DMS114 treated with DMSO at 0.1 percent for 48 hours (cell line): ENCODE measurements around the gene RELN.

Experiments
- DNase-seq: peaks from one replicate; lab custom pipeline; 2025; ENCODE audit not compliant: unreplicated experiment; lab: John Stamatoyannopoulos, UW

The RELN gene

DNA sequence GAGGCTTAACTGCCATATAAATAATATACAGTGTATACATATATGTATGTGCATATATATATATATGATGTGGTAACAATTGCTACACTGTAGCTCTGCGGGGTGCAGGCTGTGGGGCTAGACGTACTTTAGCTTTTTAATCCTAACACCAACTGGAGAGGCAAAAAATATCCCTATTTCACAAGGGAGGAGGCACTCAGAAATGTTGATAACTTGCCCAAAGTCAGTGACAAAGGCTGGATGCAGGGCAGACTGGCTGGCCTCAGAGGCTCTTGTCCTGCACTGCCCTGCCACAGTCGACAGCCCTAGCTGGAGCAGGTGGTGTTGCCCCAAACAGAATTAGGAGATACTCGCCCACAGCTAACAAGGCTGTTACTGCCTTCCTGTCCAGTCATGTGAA, 1.5 kb upstream of the RELN start:
- DNase-seq: no peak

DNA sequence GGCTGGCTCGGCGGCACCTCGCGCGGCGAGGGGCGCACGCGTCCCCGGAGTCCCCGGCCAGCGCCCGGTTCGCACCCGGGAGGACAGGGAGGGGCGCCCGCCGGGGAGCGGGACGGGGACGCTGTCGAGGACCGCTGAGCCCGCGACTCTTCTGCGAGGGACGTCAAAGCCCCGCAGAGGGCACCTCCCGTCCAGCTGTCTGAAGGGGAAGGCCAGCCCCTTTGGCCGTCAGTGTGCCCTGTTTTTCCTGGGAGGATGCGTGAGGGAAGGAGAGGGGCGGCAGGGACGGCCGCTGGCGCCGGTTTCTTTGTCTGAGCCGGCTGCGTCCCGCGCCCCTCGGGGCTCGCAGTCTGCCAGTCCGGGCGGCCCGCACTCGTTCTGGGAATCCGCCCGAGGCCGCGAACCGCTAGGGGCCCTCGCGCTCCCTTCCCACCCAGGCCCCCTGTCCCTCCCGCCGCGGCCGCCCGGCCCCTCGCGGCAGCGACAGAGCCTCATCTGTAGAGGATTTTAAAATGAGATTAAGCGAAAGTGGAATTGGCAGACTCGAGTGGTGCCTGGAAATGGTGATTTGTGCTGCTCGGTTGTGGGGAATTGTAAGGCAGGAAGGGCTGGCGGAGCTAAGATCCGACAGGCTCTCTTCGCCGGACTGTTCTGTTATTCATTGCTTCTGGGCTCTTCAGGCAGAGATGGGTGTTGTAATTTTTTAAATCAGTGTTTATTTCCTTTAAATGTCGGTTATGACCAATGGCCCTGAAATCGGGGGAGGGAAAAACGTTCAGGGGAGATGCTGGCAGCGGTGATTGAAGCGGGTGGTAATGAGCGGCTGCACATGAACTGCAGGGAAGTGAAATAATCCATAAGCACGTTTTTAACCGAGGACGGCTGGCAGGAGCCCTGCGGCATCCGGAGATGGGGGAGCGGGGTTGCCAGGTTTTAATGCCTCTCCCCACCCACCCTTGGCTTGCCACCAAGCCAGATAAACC, 618 bp upstream of the RELN start:
- peak; percentile 8 for DNase-seq

DNA sequence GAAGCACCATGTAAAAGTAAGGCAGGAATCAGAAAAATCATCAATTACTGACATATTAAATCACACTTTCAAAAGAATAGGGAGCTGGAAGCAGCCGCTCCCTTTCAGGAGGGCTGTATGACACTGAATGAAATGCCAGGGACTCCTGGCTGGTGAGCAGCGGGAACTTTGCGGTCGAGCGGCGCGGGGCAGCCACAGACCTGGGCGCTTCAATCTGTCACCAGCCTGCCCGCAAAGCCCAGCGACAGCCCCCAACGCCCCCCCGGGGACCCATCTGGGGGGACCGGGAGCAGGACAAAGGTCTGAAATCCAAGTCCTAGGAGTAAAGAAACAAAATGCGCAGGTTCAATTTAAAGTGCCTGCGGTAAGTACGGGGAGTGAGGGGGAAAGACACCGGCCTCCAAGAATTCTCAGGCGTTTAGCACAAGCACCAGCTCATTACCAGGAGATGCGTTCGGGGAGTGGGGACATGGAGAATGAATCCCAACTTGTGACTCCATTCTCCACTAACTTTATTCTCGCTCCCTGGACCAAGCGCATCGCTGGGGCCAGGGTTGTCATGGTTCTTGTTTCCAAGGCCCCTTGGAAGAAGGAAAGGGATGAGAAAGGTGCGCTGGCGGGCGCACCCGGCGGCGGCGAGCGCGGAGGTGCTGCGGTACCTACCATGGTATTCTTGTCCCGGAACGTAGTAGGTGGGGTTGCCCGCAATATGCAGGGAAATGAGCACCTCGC, 824 bp downstream of the RELN start:
- DNase-seq: no peak

DNA sequence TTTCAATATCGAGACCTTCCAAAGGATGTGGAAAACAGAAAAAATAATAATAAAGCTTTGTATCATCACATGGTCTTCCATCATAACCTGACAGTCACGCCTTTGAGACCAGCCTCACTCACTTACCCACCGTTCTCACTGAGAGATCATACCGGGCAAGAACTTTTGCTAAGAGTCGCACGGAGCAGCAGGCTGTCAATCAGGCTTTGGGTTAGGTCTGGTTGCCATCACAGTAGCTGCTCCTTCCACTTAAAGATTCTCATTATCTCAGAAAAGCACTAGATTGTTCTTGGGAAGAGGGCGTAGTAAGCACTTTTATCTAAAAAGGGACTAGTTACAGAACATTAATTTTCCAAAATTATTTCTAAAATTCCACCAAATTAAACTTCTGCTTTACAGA, 2.0 kb downstream of the RELN start:
- DNase-seq: no peak

DNA sequence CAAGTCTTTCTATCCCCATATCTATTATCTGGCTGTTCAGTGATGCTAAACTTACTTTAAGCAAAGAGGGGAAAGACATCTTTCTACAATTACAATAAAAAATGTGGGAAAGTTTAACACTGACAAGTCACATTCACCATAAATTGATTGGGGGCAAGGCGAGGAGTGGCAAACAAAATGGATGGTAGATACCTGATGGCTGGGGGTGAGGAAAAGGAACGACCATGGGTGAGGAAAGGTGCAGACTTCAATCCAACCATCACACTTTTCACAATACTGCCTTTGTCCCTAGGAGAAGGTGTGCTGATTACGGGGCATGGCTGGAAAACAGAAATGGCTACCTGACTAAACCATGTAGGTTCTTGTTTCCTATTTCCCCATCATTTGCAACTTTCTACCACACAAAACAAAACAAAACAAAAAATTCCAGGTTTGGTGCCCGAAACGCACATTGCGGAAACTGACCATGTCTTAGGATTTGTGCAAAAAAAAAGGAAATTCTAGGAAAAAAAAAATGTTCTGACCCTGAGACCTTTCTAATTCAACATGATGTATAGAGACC, 3.8 kb downstream of the RELN start:
- no peak for DNase-seq

DNA sequence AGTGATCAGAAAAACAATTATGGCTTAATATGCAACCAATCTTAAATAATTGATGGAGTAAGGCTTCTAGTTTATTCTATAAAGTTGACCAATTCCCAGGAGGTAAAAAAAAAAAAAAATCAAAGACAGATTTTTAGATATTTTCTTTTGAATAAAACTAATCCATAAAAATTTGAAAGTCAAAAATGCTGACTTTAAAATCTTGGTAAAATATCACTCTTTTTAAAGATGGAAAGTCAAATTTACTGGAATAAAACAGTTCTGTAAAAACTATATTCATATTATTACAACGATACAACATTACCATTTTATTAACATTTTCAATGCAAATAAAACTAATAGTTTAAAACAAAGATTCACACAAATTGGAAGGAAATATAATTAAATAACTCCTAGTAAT, 5.4 kb downstream of the RELN start:
- no peak for DNase-seq

DNA sequence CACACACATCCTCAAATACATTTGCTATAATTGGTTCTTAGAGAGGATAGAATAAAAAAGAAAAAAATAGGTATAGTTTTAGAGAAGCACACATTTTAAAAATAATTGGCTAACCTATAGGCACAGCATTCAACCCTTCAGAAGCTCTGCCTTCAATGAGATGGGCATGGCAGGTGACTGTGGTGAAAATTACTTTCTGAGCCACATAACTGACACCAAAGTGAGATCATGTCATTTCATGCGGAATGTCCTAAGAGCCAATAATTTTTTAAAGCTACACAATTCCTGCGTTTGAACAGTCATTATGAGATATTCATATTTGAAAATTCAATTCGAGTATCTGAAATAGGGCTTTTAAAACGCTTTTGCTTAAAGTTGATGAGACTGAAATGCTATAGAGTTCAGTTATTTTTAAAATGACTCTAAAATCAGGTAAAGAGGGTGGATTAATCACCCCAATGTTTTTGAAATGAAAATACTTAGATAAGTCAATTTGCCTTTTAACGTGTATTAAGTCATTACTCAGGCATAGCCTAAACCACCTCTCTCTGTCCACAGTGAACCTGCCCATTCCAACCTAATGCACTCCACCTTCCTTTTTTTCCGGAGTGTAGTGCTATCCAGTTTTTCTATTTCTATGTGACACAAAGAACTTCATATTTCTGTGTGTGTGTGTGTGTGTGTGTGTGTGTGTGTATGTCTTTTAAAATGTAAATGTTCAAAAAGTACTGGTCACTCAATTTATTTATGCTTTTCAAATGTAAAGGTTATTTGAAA, 6.1 kb downstream of the RELN start:
- no peak for DNase-seq

DNA sequence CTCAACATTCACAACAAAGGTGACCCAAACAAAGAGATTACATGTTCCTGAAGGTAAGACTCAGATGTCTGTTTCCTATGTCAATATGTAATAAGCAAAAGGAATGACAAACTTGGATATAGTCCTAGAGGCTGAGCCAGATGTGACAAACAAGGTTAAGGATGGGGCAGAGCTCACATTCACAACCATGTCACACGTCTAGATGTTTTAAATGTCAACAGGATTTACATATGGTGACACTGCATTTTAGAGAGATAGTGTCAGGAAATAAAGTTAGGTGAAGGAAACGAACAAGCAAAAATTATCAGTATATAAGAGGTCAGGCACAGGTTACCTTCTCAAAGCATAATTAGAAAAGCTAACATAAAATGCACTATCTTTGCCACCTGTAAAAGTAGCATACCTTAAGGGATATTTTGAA, 8.4 kb downstream of the RELN start:
- no peak for DNase-seq

DNA sequence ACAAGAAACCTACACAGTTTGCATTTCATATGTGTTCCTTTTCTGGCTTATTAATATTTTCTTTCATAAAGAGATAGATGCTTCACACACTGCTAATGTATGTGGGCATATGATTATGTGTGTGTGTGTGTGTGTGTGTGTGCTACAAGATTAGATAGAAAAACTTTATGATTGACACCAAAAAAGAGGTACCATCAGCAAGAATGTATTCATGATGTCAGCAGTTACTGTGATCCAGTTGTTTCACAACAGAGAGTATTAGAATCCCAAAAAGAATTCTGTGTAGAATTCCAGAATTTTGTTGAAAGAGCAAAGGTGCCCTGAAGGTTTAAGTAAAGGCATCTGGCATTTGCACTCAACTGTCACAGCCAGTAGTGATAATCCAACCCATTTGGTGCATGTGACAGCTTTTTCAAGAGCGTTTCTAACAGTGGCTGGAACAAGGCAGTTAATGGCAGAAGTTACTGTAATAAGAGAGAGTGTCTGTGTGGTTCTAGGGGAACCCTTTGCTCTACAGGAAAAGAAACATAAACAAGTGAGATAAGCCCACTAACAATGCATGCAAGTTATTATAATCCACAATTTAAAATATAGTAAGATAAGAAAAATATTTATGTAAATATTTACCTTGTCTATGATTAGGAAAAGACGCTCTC, 16.6 kb downstream of the RELN start:
- no peak for DNase-seq

DNA sequence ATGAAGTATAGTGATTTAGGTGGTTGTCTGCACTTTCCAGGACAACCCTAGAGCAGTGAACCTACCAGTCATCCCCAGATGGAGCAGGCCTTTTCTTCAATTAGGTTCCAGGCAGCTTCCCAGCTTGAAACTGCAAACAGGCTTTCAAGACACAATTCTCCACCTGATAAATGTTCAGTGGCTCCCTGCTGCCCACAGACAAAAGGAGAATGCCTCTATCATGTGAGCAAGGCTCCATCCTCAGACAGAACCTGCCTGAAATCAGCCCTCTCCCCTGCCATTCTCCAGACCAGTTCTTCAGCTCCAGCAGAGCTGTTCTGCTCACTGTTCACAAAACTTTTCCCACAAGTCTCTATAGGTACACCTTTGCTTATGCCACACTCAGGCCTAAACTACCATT, 22.1 kb downstream of the RELN start:
- DNase-seq: no peak

DNA sequence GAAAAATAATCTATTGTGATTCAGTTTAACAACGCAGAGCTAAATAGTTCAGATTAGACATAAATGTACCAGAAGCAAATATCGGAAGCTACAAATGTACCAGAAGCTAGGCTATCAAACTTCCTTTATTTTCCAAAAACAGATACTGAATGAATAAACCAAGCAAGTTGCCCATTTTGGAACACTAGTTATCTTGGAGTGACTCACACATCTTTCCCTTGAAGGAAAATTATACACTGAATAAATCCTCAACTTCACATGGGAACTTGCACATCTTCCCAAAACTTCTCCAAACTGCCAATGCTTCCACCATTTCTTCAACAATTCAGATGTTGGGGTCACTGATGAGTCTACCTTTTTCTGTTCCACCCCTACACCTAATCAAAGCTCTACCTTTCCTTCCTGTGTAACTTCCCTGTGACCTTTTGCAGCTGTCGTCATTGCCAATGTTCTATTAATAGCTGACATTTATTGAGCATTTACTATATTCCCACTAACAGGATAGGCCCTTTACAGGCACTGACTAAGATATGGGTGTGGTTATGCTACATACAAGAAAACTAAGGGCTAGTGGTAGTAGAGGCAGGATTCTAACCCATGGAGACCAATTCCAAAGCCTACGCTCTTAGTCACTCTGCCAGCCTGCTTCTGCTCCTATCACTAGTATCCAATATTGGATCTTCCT, 22.7 kb downstream of the RELN start:
- DNase-seq: no peak

DNA sequence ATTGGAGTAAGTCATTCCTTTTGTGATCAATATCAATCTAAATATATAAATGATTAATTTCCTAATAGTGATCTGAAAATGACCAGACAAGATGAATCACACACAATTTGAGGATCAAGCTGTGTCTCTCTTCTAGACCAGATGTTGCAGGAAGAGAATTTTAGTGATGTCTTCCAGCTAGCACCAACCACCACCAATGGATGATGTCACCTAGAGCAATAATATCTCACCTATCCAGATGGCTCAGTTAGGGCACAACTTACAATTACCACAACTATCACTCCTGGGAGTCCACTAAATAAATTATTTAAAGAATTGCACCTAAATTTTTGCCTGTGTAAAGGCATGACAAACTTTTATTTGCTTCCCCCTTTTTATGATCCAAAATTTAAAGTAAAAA, 25.2 kb downstream of the RELN start:
- DNase-seq: no peak

DNA sequence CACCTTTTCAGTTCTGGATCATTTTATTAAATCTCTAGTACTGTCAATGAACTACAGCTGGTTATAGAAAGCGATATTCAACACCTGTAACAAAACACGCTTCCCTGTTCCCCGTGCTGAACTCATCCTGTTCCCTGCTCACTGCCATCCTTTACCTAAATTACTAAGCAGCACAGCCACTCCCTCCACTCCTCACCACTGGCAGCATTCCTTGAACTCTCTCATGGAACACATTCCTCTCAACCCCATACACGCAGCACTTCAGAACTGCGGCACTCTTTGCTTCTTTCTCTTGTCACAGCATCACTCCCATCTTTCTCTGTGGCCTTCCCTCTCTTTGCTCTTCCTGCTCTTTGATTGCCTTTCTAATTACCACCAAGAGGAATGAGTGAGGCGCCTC, 27.4 kb downstream of the RELN start:
- no peak for DNase-seq

DNA sequence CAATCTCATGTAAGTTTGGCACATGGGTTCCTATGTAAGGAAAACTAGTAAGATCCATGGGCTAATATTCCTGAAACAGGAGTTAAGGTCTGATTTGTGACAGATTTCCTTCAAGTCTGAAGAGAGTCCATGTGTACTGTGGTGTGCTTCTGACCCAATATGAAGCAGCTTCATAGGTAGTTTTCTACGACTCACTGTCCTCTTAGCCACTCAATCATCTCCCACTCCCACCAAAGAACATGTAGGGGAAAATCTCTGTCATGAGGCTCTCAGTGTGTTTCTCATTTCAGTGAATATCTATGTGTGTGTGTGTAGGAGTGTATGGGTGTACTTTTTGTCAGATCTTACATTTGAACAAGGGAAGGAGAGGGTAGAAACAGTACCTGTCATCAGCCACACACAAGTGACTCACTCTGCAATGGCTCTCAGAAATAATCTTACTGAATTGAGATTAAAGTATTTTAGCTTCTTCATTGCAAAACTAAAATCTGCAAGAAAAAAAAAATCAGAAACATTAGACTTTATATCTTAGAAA, 31.1 kb downstream of the RELN start:
- DNase-seq: no peak

DNA sequence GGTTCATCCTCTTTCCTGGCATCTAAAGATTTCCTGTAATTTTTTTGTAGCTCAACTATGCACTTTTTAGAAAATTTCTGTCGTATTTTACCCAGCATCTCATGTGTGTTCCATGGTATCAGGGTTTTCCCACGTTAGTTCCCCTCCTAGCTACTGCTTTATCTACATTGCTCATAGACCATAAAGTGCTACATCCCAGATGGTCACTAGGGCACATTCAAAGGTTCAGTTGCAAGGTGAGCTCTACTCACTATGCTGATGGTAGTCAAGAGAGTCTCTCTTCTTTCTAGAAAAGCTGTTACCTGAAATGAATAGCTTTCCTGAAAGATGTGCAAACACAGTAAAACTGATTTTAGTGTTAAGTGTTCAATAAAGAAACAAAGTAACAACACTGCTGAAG, 33.5 kb downstream of the RELN start:
- DNase-seq: no peak

DNA sequence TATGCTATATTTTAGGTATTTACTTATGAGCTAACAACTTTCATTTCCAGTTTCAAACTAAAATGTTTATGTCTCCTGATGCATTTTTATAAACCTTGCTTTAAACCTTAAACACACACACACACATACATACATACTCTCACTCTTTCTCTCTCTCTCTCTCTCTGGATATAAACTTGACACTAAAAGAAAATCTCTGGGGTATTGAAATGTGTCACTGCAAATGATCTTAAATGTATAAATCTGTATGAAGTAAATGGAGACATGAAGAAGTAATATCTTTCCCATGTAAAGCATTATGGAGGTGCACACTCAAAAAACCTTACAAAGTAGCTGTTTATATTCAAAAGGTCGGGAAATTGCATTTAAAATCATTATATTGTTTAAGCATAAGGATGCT, 37.0 kb downstream of the RELN start:
- DNase-seq: no peak

DNA sequence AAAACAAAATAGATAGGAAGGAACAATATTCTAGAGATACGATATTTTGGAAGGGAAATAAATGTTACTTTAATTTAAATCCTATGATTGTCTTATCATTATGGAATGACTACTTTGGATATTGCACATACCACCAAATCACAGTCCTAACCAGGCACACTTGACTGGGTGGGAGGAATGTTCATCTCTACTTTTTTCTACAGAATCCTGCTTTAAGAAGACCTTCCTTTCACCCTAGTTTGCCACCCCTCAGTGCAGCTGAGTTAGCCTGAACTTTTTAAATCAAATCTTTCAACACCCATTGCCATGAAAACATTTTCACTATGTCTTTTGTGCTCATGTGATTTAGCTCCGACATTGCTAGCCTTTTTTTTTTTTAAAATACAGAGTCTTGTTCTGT, 38.1 kb downstream of the RELN start:
- DNase-seq: no peak

DNA sequence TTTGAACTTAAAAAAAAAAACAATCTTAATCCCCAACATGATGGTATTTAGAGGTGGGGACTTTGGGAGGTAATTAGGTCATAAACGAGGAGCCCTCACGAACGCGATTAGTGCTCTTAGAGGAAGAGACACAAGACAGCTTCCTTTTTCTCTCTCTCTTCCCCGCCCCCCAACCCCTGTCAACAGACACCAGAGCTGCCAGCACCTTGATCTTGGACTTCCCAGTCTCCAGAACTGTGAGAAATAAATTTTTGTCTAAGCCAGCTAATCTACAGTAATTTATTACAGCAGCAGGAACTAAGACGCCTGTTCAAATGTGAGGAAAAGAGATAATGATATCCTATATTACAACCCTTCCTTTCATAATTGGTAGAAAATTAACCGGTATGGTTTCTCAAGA, 40.1 kb downstream of the RELN start:
- DNase-seq: no peak

DNA sequence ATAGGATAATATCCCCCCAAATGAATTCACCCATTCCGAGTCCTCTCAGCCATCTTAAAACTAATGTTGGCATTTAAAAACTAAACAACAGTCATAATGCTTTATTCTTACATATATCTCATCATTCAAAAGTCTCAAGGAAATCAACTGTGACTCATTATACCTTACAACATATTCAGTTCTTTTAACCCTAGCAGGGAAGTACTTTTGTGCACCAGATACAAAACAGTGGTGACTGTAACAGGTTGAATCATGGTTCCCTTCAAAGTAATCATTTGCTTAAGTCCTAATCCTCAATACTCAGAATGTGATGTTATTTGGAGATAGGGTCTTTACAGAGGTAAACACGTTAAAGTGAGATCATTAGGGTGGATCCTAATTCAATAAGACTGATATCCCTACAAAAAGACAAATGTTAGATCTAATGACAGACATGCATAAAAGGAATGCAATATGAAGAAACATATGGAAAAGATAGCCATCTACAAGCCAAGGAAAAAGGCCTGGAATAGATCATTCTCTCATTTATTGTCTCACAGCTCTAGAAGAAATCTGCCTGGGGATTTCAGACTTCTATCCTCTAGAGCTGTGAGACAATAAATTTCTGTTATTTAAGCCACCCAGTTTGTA, 42.3 kb downstream of the RELN start:
- DNase-seq: no peak
